ENCODE data around the gene ZNF195.
"Not testable (repeated sequence)": the region's sequence is repeated elsewhere in the genome, so short reads cannot be mapped to it uniquely, and the experiment has no call there.

DNA sequence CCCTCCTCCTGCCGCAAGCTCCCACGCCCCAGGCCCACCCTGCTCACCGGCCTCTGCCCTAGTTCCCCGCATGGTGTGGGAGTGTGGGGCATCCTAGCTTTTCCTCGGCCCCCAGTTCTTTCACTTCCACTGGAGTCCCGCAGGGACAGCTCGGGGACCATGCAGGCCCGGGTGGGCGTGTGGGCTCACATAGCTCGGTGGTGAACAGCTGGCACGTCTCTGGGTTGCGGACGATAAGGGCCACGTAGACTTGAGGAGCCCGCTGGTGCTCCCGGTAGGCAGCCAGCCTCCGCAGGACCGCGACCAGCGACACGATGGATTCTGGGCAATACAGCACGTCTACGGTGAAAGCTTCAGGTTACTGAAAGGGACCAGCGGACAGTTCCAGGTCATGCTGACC is 34.7 kb upstream of the ZNF195 start:
- not testable (repeated sequence) for TF ChIP-seq CTCF, POLR2A, POLR2AphosphoS5 (IDR thresholded peaks at IDR 0.05)

Data from suprapubic skin (tissue), 4 donors.